Testis (tissue), 2 donors: ENCODE data around the gene LIMS2.

Experiments
- CTCF ChIP-seq, 3 experiments: fragments of 450-650 bp in 2 of 3; fragments of 200-600 bp in 1 of 3; sonication (generic) in 1 of 3; IDR thresholded peaks; one replicate each; pipeline ENCODE4 v1.5.1; 2016 to 2019; ENCODE audit warnings: antibody characterized with exemption in 3 of 3, mild to moderate bottlenecking in 2 of 3, moderate library complexity in 1 of 3
- POLR2A ChIP-seq: fragments of 450-650 bp; IDR thresholded peaks from one replicate; pipeline ENCODE4 v1.6.1; 2017; ENCODE audit warnings: antibody characterized with exemption, mild to moderate bottlenecking, moderate library complexity

GRCh38 chr2:127680706-127681287 is 5.5 kb upstream of the LIMS2 start:
- TF ChIP-seq CTCF (IDR thresholded peaks at IDR 0.05) (no peak), POLR2A (no peak)
